Measurements from ENCODE around the gene KRT81. TPM values are rescaled to one million over a fixed set of nuclear protein-coding genes. Genes with fewer than 3 reads are reported as not detected.

The KRT81 gene
- total and polyA plus RNA-seq, 2 donors, result not detected

DNA sequence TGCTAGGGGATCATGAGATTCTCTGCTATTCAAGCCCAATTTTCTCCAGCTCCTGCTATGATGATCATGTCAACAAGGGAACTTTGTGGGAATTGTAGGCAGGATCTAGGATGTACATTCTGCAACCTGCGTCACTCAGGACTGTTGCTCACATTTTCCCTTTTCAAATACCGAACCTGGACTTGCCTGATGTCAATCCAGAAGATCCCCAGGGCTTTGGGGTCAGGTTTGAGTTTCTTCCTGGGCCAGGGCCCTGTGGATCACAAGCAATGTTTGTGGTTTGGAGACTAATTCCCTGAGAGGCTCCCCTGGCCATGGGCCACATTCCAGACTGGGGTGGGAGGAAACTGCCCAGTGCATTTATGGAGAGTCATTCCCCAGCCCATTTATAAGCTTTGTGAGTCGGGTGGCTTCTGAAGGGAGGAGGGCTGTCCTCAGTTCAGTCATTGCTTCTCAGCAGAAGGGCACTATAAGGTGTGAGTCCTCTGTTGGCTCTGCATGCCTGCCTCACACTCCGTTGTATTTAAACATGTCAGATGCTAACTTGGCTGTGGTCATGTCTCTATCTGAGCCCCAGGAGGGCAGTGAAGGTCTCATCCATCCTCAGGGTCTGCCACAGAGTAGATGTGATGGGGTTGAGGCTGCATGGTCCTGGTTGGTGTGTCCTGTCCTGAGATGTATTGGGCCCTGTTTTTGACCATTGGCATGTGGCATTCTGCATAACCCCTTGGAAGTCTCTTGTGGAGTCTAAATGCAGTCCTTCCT lies 10.4 kb downstream of the KRT81 start:
- 27% methylated on average over 4 of the region's 4 CpGs for WGBS
- H3K4me3 ChIP-seq (ENCODE audit: low read depth, low read length), result no peak overlapping the region
- no peaks in the 10 kb centered on the region for H3K36me3 ChIP-seq (ENCODE audit: insufficient read depth)
- H3K27ac ChIP-seq (ENCODE audit: low read depth), result peak overlapping the region; percentile 30
- no peak for DNase-seq (ENCODE audit: extremely low spot score)
- no peaks in the 10 kb centered on the region for H3K4me1 ChIP-seq (ENCODE audit: insufficient read depth)

DNA sequence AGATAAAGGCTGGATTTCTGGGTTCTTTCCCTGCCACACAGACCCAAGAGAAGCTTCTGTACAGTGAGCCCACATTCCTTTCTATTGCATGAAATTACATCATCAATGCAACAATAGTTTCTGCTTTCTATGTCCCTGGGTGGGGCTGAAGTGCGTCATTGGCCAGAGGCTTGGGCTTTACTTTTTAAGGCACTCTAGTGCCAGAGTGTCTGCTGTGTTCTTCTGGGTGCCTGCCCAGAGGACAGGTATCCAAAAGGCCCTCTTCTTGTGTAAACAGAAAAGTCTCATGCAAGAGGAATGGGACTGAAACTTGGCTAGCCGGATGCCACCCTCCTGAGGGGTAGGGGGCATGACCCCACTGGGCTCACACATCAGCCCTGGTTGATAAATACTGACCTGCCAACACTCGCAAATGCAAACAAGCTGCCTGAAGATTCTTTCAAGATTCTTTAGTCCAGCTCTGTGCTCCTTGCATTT lies 11.0 kb downstream of the KRT81 start:
- Histone ChIP-seq H3K36me3 (ENCODE audit: insufficient read depth) (no peaks in the 10 kb centered on the region), H3K27ac (ENCODE audit: low read depth) (peak overlapping the region; percentile 14), H3K4me3 (ENCODE audit: low read depth, low read length) (no peak overlapping the region), H3K4me1 (ENCODE audit: insufficient read depth) (no peaks in the 10 kb centered on the region)
- DNase-seq (ENCODE audit: extremely low spot score), result peak; percentile 57
- WGBS, result 28% methylated on average over 3 of the region's 3 CpGs

DNA sequence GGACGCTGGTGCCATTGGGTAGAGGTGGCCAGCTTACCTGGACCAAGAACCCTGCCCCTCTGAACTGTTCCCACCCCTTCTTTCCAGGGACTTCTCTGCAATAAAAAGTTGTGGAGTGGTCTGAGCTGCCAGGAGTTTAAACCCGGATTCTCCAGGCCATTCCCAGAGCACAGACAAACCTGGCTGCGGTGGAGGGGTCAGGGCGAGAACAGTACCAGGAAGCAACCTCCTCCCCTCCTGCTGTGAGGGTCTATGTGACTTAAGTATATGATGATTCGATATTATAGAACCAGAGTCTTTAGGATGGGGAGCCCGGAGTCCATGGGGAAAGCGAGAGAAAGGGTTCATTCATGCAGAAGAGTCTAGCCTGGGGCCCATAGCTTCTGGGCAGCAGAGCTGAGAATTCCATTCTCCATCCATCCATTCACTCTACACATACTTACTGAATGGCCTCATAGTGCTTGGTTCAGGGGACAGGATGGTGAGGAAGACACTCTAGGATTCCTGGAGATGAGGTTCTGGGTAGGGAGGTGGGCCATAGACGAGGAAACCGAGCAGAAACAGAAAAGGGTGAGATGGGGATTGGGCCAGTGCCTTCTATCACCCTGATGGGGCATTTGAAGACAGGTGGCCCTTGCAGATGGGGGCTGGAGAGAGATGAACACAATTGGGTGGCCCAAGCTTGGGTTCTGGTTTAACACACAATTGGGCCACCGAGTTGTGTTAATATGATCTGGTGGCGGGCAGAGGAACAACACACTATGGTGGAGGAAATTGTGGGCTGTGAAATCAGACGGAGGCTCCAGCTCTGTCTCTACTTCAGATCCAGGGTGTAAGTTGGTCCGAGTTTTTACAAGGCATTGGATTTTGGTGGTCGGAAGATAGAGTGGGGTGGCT lies 11.7 kb downstream of the KRT81 start:
- no peak for DNase-seq (ENCODE audit: extremely low spot score)
- 86% methylated on average over 14 of the region's 14 CpGs for WGBS

DNA sequence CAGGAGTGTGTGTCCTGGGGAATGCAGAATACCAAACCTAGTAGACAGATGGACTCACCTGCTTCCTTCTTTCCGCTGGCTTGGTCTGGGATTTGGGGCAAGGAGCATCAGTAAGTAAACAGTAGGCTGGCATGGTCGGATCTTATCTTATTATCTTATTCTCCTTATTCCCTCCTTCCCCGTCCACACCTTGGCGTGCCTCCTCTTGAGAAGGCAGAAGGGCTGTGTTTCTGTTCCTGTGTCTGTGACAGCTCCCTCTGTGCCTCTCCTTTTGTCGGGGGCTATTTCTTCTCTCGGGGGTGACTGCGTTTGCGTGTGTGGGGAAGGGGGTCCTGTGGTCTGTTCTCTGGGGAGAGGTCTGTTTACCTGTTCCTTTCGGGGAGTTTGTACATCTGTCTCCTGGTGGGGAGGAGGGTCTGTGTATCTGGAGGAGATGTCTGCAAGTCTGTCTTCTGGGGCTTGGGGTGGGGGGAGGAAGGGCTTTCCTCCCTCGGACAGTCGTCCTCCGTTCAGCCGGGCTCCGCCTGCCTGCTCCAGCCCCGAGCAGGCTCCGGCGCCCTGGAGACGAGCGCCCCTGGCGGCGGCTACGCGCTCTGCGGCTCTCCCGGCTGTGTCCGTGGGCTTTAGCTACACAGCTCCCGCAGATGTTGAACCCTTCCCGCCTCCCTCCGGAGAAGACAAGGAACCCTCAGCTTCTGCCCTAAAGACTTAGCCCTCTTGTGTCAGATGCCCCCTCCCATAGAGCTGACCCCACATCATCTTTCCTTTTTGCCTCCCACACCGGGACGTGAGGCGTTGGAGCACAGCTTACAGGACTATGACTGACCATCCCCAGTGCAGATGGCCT lies 12.5 kb downstream of the KRT81 start:
- DNase-seq (ENCODE audit: extremely low spot score), result no peak
- no peak overlapping the region for H3K4me3 ChIP-seq (ENCODE audit: low read depth, low read length)

More for the DNA sequence above, 11.7 kb downstream of the KRT81 start:
- H3K36me3 ChIP-seq (ENCODE audit: insufficient read depth), result no peaks in the 10 kb centered on the region
- no peaks in the 10 kb centered on the region for H3K4me1 ChIP-seq (ENCODE audit: insufficient read depth)
- H3K4me3 ChIP-seq (ENCODE audit: low read depth, low read length), result no peak overlapping the region
- H3K27ac ChIP-seq (ENCODE audit: low read depth), result peak overlapping the region; percentile 55

DNA sequence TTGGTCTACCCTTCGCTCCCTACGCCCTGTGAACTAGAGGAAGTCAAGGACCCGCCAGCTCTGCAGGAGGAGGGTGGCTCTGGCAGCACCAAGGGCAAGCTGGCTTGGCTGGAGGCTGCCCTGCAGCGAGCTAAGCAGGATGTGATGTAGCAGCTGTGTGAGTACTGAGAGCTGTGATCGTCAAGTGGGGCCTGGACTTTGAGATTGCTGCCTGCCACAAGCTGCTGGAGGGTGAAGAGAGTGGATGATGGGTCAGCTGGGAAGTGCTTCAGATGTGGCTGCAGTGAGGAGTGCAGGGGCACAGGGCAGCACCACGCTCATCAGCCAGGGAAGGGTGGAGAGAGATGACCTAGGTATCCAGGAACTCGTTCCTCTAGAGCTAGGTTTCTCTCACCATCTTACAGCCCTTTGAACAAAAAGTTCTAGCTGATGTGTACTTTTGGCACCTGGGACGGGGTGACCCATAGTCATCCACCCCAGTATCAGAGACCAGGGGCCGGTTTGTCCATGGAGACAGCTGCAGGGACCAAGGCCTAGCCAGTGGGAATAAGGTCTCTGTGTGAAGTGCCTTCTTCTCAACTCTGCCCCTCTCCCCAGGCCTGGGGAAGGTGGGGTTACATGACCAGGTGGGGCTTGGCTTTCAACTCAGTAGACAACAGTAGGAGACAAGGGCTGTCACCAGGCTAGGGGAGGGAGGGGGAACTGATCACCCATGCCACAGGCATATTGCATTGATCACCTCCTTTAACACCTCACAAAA lies 13.7 kb downstream of the KRT81 start:
- 92% methylated on average over 9 of the region's 9 CpGs for WGBS
- Histone ChIP-seq H3K4me3 (ENCODE audit: low read depth, low read length) (no peak overlapping the region), H3K4me1 (ENCODE audit: insufficient read depth) (no peaks in the 10 kb centered on the region), H3K36me3 (ENCODE audit: insufficient read depth) (no peaks in the 10 kb centered on the region), H3K27ac (ENCODE audit: low read depth) (no peak overlapping the region)
- DNase-seq (ENCODE audit: extremely low spot score), result no peak

More for the DNA sequence above, 12.5 kb downstream of the KRT81 start:
- no peaks in the 10 kb centered on the region for H3K4me1 ChIP-seq (ENCODE audit: insufficient read depth)
- WGBS, result 20% methylated on average over 32 of the region's 32 CpGs
- H3K27ac ChIP-seq (ENCODE audit: low read depth), result no peak overlapping the region
- no peaks in the 10 kb centered on the region for H3K36me3 ChIP-seq (ENCODE audit: insufficient read depth)

DNA sequence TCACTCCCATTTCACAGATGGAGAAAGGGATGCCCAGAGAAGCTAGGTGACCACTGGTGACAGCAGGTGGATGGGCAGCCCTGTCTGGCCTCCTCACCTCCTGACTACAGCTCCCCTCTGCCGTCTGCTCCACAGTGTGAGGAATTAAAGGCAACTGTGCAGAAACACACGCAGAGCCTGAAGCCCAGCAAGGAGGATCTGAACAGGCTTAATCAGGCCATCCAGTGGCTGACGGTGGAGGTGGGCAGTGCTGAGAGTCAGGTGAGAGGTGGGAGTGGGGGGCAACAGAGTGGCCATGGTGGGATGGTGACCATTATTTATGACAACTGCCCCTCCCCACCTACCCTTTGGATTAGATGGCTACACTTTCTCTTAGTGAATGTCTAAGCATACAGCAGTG lies 15.6 kb downstream of the KRT81 start:
- DNase-seq (ENCODE audit: extremely low spot score), result no peak
- Histone ChIP-seq H3K36me3 (ENCODE audit: insufficient read depth) (no peaks in the 10 kb centered on the region), H3K27ac (ENCODE audit: low read depth) (no peak overlapping the region), H3K4me1 (ENCODE audit: insufficient read depth) (no peaks in the 10 kb centered on the region), H3K4me3 (ENCODE audit: low read depth, low read length) (no peak overlapping the region)
- WGBS, result 85% methylated on average over 3 of the region's 3 CpGs

DNA sequence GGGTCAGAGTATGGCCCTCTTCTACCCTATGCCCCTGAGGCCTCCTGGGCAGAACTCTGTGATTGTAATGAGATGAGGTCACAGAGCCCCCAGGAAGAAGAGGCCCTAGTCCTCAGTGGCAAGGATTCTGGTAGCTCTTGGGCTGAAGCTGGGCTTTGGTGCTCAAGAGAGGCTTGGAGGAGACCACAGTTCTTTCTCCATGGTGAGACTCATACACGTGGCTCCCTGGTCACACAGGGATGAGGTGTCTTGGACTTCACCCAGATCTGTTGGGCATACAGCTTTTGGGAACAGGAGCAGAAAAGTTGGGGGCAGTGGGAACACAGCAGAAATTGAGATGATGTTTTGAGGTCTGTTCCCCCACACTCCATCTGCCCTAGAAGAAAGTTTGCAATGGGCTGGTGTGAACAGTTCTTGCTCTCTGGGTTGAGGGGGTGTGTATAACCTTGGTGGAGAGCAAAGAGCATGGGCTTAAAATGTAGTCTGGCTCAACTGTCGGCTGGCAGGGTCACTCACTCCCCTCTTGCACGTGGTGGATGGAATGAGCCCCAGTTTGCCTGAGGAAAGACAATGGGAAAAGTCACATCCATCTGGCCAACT lies 16.7 kb downstream of the KRT81 start, which contains the start of gene KRT86:
Gene KRT86 (plus strand): TSS at position 125 of the 600 bp plus-strand sequence. CDS start 27,272 bp downstream, outside the sequence.
- 59% methylated on average over 3 of the region's 3 CpGs for WGBS
- DNase-seq (ENCODE audit: extremely low spot score), result no peak
- Histone ChIP-seq H3K27ac (ENCODE audit: low read depth) (no peak within 1 kb of the TSS), H3K4me3 (ENCODE audit: low read depth, low read length) (no peak within 1 kb of the TSS), H3K36me3 (ENCODE audit: insufficient read depth) (no peaks in the 10 kb centered on the region), H3K4me1 (ENCODE audit: insufficient read depth) (no peaks in the 10 kb centered on the region)

DNA sequence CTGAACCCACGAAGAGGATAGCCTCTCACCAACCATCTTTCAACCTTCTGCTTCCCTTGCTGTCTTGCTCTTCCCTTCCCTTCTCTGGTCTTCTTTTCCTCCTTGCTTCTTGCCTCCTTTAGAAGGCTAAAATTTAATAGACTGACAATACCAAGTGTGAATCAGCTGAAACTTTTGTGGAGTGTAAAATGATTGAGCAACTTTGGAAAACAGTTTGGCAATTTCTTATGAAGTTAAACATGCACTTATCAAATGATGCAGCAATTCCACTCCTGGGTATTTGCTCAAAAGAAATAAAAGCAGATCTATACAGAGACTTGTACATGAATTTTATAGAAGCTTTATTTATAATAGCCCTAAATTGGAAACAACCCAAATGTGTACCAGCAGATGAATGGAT lies 20.2 kb downstream of the KRT81 start:
- no peak for DNase-seq (ENCODE audit: extremely low spot score)
- Histone ChIP-seq H3K36me3 (ENCODE audit: insufficient read depth) (no peaks in the 10 kb centered on the region), H3K4me3 (ENCODE audit: low read depth, low read length) (no peak overlapping the region), H3K27ac (ENCODE audit: low read depth) (no peak overlapping the region), H3K4me1 (ENCODE audit: insufficient read depth) (no peaks in the 10 kb centered on the region)
- 85% methylated on average over 1 of the region's 1 CpG for WGBS

DNA sequence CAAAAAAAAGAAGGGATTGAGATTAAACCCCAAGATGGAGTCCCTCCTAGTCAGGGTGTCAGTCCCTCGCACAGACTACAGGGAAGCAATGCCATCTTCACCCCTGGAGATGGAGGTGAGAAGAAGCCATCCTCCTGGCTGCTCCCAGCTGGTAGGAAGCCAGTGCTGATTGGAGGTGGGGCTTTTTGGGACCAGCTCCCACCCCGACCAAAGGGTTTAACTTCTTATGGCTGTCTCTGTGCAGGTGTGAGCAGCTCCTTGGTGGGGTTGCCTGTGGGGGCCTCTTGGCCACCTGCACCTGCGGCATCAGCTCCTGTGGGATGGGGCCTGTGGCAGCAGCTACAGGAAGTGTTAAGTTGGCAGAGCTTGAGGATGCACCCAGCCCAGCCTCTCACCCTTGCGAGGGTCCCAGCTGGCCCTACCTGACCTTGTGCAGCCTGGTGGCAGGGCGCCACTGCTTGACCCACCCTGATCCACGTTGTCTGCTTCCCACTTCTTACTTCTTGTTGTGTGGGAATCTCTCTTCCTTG lies 20.7 kb downstream of the KRT81 start:
- Histone ChIP-seq H3K36me3 (ENCODE audit: insufficient read depth) (no peaks in the 10 kb centered on the region), H3K27ac (ENCODE audit: low read depth) (no peak overlapping the region), H3K4me3 (ENCODE audit: low read depth, low read length) (no peak overlapping the region), H3K4me1 (ENCODE audit: insufficient read depth) (no peaks in the 10 kb centered on the region)
- no peak for DNase-seq (ENCODE audit: extremely low spot score)
- WGBS, result 79% methylated on average over 6 of the region's 6 CpGs

DNA sequence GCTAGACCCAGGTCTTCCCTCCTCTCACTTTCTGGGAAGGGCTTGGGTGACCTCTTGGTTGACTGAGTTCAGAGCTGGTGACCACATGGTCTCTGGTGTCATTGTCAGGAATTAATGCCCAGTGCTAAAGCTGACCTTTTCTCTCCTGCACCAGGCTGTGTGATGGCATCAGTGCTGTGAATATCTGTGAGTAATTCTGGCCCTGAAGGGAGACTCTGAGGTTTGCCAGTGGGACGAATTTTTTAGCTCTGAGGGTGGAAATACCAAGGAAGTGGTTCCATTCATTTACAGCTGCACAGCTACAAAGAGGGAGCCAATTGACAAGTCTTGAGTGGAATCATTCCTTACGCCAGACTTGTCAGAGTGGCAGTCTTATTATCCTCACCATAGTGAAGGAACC lies 23.1 kb downstream of the KRT81 start:
- no peak for DNase-seq (ENCODE audit: extremely low spot score)
- Histone ChIP-seq H3K27ac (ENCODE audit: low read depth) (no peak overlapping the region), H3K4me3 (ENCODE audit: low read depth, low read length) (no peak overlapping the region), H3K4me1 (ENCODE audit: insufficient read depth) (no peaks in the 10 kb centered on the region), H3K36me3 (ENCODE audit: insufficient read depth) (no peaks in the 10 kb centered on the region)
- 73% methylated on average over 2 of the region's 2 CpGs for WGBS

DNA sequence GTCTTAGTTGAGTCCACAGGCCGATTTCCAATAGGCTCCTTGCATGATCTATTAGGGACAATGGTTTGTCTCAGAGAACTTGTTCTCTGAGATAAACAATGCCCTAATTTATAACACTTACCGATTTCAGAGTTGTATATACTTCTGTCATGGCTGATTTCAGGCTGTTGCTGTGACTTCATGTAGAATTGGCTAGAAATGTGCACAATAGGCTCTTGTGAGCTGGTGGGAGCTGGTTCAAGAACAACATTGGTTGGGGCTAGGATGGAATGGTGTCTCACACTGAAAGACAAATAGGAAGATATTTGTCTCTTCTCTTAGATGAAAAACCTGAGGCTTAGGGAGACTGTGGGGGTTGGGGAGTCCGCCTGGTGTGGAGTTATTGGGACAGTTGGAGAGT lies 23.6 kb downstream of the KRT81 start:
- Histone ChIP-seq H3K4me3 (ENCODE audit: low read depth, low read length) (no peak overlapping the region), H3K27ac (ENCODE audit: low read depth) (no peak overlapping the region)
- WGBS, result 86% methylated on average over 3 of the region's 3 CpGs

DNA sequence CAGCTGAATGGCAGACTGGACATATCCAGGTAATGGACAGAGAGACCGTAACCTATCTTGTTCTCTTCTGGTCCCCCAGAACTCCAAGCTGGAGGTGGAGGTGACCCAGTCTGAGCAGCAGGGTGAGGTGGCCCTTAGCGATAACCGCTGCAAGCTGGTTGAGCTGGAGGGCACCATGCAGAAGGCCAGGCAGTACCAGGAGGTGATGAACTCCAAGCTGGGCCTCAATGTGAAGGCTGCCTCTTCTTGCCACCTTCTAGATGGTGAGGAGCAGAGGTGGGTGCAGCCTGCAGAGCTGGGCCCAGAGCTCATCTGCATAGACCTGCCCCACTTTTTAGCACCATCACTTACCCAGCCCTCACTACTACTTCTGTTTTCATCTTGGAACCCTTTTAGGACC lies 24.1 kb downstream of the KRT81 start:
- WGBS, result over 99% methylated on average over 3 of the region's 3 CpGs

More for the DNA sequence above, 23.6 kb downstream of the KRT81 start:
- no peak for DNase-seq (ENCODE audit: extremely low spot score)
- Histone ChIP-seq H3K4me1 (ENCODE audit: insufficient read depth) (no peaks in the 10 kb centered on the region), H3K36me3 (ENCODE audit: insufficient read depth) (no peaks in the 10 kb centered on the region)

More for the DNA sequence above, 24.1 kb downstream of the KRT81 start:
- Histone ChIP-seq H3K4me1 (ENCODE audit: insufficient read depth) (no peaks in the 10 kb centered on the region), H3K27ac (ENCODE audit: low read depth) (no peak overlapping the region), H3K36me3 (ENCODE audit: insufficient read depth) (no peaks in the 10 kb centered on the region), H3K4me3 (ENCODE audit: low read depth, low read length) (no peak overlapping the region)
- no peak for DNase-seq (ENCODE audit: extremely low spot score)

All from urinary bladder (tissue), 4 donors.